ENCODE data around the gene PXDC1. TPM values are rescaled to one million over a fixed set of nuclear protein-coding genes. Genes with fewer than 3 reads are reported as not detected.

Gene PXDC1
- total RNA-seq, 6 donors from 2014 or later = 51.6 to 118 (median 95.3) TPM

GRCh38 chr6:3786141-3786540 lies 34.6 kb upstream of the PXDC1 start:
- no peak overlapping the region for H3K27ac ChIP-seq
- no peaks in the 10 kb centered on the region for H3K9me3 ChIP-seq
- no peak overlapping the region for H3K4me3 ChIP-seq
- H3K36me3 ChIP-seq = no peaks in the 10 kb centered on the region
- H3K27me3 ChIP-seq = no peaks in the 10 kb centered on the region
- DNase-seq = no peak
- ATAC-seq (ENCODE audit: low FRiP score in 2 of 2) = no peak
- TF ChIP-seq POLR2A (IDR thresholded peaks at IDR 0.05) = no peak
- no peak for TF ChIP-seq POLR2AphosphoS5 (IDR thresholded peaks at IDR 0.05)
- no peak for TF ChIP-seq CTCF (IDR thresholded peaks at IDR 0.05)
- no peak for TF ChIP-seq EP300 (IDR thresholded peaks at IDR 0.05)
- H3K4me1 ChIP-seq = no peaks in the 10 kb centered on the region
- WGBS, 2 donors = 85 to 86% methylated on average over 4 of the region's 4 CpGs

GRCh38 chr6:3785745-3786098 lies 34.2 kb upstream of the PXDC1 start:
- Histone ChIP-seq H3K27me3 (no peaks in the 10 kb centered on the region), H3K9me3 (no peaks in the 10 kb centered on the region), H3K4me3 (no peak overlapping the region), H3K4me1 (no peaks in the 10 kb centered on the region), H3K36me3 (no peaks in the 10 kb centered on the region), H3K27ac (no peak overlapping the region)
- TF ChIP-seq POLR2A (IDR thresholded peaks at IDR 0.05) (no peak), EP300 (IDR thresholded peaks at IDR 0.05) (no peak), POLR2AphosphoS5 (IDR thresholded peaks at IDR 0.05) (no peak), CTCF (IDR thresholded peaks at IDR 0.05) (no peak)
- DNase-seq (no peak), ATAC-seq (ENCODE audit: low FRiP score in 2 of 2) (no peak)
- 84 to 85% methylated on average over 5 of the region's 5 CpGs for WGBS, 2 donors

GRCh38 chr6:3784885-3785744 lies 33.6 kb upstream of the PXDC1 start:
- no peak for ATAC-seq (ENCODE audit: low FRiP score in 2 of 2)
- Histone ChIP-seq H3K27ac (no peak overlapping the region), H3K27me3 (no peaks in the 10 kb centered on the region), H3K4me1 (no peaks in the 10 kb centered on the region), H3K36me3 (no peaks in the 10 kb centered on the region), H3K4me3 (no peak overlapping the region), H3K9me3 (no peaks in the 10 kb centered on the region)
- WGBS, 2 donors = 91 to 94% methylated on average over 26 of the region's 26 CpGs
- DNase-seq = no peak
- no peak for TF ChIP-seq CTCF (IDR thresholded peaks at IDR 0.05)
- no peak for TF ChIP-seq POLR2AphosphoS5 (IDR thresholded peaks at IDR 0.05)
- TF ChIP-seq EP300 (IDR thresholded peaks at IDR 0.05) = no peak
- no peak for TF ChIP-seq POLR2A (IDR thresholded peaks at IDR 0.05)

- ATAC-seq (ENCODE audit: low FRiP score in 2 of 2) (no peak), DNase-seq (no peak)
- WGBS, 2 donors = 93 to 97% methylated on average over 12 of the region's 12 CpGs
- Histone ChIP-seq H3K4me3 (no peak overlapping the region), H3K36me3 (no peaks in the 10 kb centered on the region), H3K27ac (no peak overlapping the region), H3K9me3 (no peaks in the 10 kb centered on the region), H3K27me3 (no peaks in the 10 kb centered on the region), H3K4me1 (no peaks in the 10 kb centered on the region)
- no peak for TF ChIP-seq POLR2AphosphoS5 (IDR thresholded peaks at IDR 0.05)
- no peak for TF ChIP-seq CTCF (IDR thresholded peaks at IDR 0.05)
- no peak for TF ChIP-seq EP300 (IDR thresholded peaks at IDR 0.05)
- no peak for TF ChIP-seq POLR2A (IDR thresholded peaks at IDR 0.05)
Measured at GRCh38 chr6:3784423-3784822, 32.9 kb upstream of the PXDC1 start.
